NCI-H69 (cell line): ENCODE results near the gene ANKRD44.

Source experiments
- DNase-seq: peaks from one replicate; lab custom pipeline; 2025; lab: John Stamatoyannopoulos, UW

ANKRD44 gene

GRCh38 chr2:196957881-196958525 is 352.6 kb downstream of the ANKRD44 start:
- peak; percentile 70 for DNase-seq

- peak; percentile 55 for DNase-seq
Observed at GRCh38 chr2:196957442-196957841, 353.1 kb downstream of the ANKRD44 start.

- DNase-seq: peak; percentile 40
Observed at GRCh38 chr2:196956069-196956468, 354.5 kb downstream of the ANKRD44 start.

GRCh38 chr2:196955036-196955435 is 355.5 kb downstream of the ANKRD44 start:
- peak; percentile 2 for DNase-seq

GRCh38 chr2:196954001-196954400 is 356.6 kb downstream of the ANKRD44 start:
- peak; percentile 76 for DNase-seq

GRCh38 chr2:196952936-196953335 is 357.6 kb downstream of the ANKRD44 start:
- DNase-seq: no peak

- peak; percentile 34 for DNase-seq
Observed at GRCh38 chr2:196951973-196952372, 358.6 kb downstream of the ANKRD44 start.

- peak; percentile 21 for DNase-seq
Observed at GRCh38 chr2:196949116-196949515, 361.5 kb downstream of the ANKRD44 start.

GRCh38 chr2:196944570-196944969 is 366.0 kb downstream of the ANKRD44 start:
- peak; percentile 59 for DNase-seq

GRCh38 chr2:196941398-196942078 is 369.0 kb downstream of the ANKRD44 start:
- DNase-seq: no peak

GRCh38 chr2:196939371-196939770 is 371.2 kb downstream of the ANKRD44 start:
- no peak for DNase-seq
